Omental fat pad (tissue), 4 donors: ENCODE measurements around the gene SLC66A1. TPM values are rescaled to one million over a fixed set of nuclear protein-coding genes. Genes with fewer than 3 reads are reported as not detected.

Source experiments
- ATAC-seq: fragments of 150-250 bp; one replicate; pipeline ENCODE4 v1.9.1; 2016; ENCODE audit warnings: mild to moderate bottlenecking, moderate library complexity; ENCODE audit not compliant: low FRiP score
- DNase-seq: peaks from one replicate; pipeline ENCODE4 v3.0.0-alpha.2; 2019; ENCODE audit warnings: low spot score
- CTCF ChIP-seq, 3 donors: fragments of 450-650 bp; IDR thresholded peaks; one replicate each; pipeline ENCODE4 v1.5.1; 2016 to 2017; ENCODE audit warnings: antibody characterized with exemption in 3 of 3, mild to moderate bottlenecking in 3 of 3, moderate library complexity in 2 of 3
- total RNA-seq, 4 donors: library from RNA; depleted of rRNA; stranded (reverse); fragments of >200 nt; gene quantifications; one replicate each; pipeline ENCODE4 v1.1.0, GENCODE V29; 2016

SLC66A1 gene
- total RNA-seq, 4 donors from 2014 or later = 9.6 to 21.1 (median 13.6) TPM

GRCh38 chr1:19323987-19324664, 12.0 kb downstream of the SLC66A1 start:
- no peak for ATAC-seq
- DNase-seq = no peak
- TF ChIP-seq CTCF (IDR thresholded peaks at IDR 0.05) = no peak

GRCh38 chr1:19324665-19324990, 12.5 kb downstream of the SLC66A1 start:
- DNase-seq (no peak), ATAC-seq (no peak)

GRCh38 chr1:19325368-19325957, 13.3 kb downstream of the SLC66A1 start:
- ATAC-seq (no peak), DNase-seq (no peak)
- TF ChIP-seq CTCF (IDR thresholded peaks at IDR 0.05) = no peak

More at GRCh38 chr1:19324665-19324990, 12.5 kb downstream of the SLC66A1 start:
- no peak for TF ChIP-seq CTCF (IDR thresholded peaks at IDR 0.05)

- no peak for TF ChIP-seq CTCF (IDR thresholded peaks at IDR 0.05)
- ATAC-seq (no peak), DNase-seq (no peak)
Observed at GRCh38 chr1:19325958-19326747, 14.0 kb downstream of the SLC66A1 start.

- DNase-seq (no peak), ATAC-seq (no peak)
- no peak for TF ChIP-seq CTCF (IDR thresholded peaks at IDR 0.05)
Observed at GRCh38 chr1:19326748-19327065, 14.6 kb downstream of the SLC66A1 start.

- TF ChIP-seq CTCF (IDR thresholded peaks at IDR 0.05) = no peak
- DNase-seq (no peak), ATAC-seq (no peak)
Observed at GRCh38 chr1:19327301-19327700, 15.2 kb downstream of the SLC66A1 start.
